Sigmoid colon (tissue), 4 donors: ENCODE results near the gene KCNG1.

Experiments
- CTCF ChIP-seq, 4 experiments: fragments of 450-650 bp in 3 of 4; fragments of 200-600 bp in 1 of 4; IDR thresholded peaks; one replicate each; pipeline ENCODE4 v1.5.1; 2016 to 2019; ENCODE audit warnings: antibody characterized with exemption in 4 of 4, mild to moderate bottlenecking in 3 of 4, moderate library complexity in 2 of 4
- POLR2A ChIP-seq, 2 donors: fragments of 450-650 bp; IDR thresholded peaks; one replicate each; pipeline ENCODE4 v1.6.1; 2016; ENCODE audit warnings: antibody characterized with exemption in 2 of 2, mild to moderate bottlenecking in 2 of 2, moderate library complexity in 2 of 2
- POLR2AphosphoS5 ChIP-seq, 4 donors: sonication (generic); formaldehyde crosslinking; IDR thresholded peaks; one replicate each; pipeline ENCODE4 v1.6.1; 2017; ENCODE audit warnings: antibody characterized with exemption in 4 of 4

DNA sequence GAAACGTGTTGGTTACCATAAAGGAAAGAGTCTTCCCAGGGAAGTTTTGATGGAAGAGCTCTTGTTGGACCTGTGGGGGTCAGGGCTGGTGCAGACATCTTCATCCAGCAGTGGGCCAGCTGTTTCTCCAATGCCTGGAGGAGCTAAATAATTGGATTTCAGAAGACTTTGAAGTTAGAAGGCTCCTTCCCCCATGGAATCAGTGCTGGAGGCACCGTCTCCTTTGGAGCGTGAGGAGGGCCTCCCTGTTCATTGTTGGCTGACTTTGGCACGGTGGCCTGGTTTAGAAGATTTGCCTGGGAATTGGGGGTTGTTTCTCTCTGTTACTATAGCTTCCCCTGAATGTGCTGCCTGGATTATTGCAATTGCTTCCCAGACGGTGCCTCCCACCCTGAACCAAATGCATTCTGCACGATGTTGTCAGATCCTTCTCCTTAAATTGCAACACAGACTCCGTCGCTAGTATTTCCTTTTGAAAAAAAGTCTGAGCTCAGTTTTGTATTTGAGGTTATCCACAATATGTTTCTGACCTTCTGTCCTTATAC lies 27.7 kb upstream of the KCNG1 start:
- no peak for TF ChIP-seq POLR2A (IDR thresholded peaks at IDR 0.05)
- no peak for TF ChIP-seq CTCF (IDR thresholded peaks at IDR 0.05)
- no peak for TF ChIP-seq POLR2AphosphoS5 (IDR thresholded peaks at IDR 0.05)
